Measurements from ENCODE around the gene NUDT19. TPM values are rescaled to one million over a fixed set of nuclear protein-coding genes. Genes with fewer than 3 reads are reported as not detected.
"Not testable (repeated sequence)": the region's sequence is repeated elsewhere in the genome, so short reads cannot be mapped to it uniquely, and the experiment has no call there.

Gene NUDT19
- total and polyA plus RNA-seq, 4 donors, result 4.6 to 9.2 (median 6.6) TPM

GRCh38 chr19:32653599-32653915 lies 38.1 kb upstream of the NUDT19 start (continued):
- TF ChIP-seq MAX (IDR thresholded peaks at IDR 0.05), result no peak
- no peak for TF ChIP-seq GABPA (IDR thresholded peaks at IDR 0.05 in 1 of 2, conservative IDR thresholded peaks at IDR 0.05 in 1 of 2)
- no peak for TF ChIP-seq HNF4G (IDR thresholded peaks at IDR 0.05)
- TF ChIP-seq EGR1 (IDR thresholded peaks at IDR 0.05; ENCODE audit: low read depth in 2 of 2), result no peak
- no peak for TF ChIP-seq YY1 (IDR thresholded peaks at IDR 0.05)
- no peak for TF ChIP-seq RXRA (IDR thresholded peaks at IDR 0.05)
- TF ChIP-seq SP1 (IDR thresholded peaks at IDR 0.05), result no peak
- no peak for TF ChIP-seq TAF1 (conservative IDR thresholded peaks at IDR 0.05)
- TF ChIP-seq RAD21 (IDR thresholded peaks at IDR 0.05), result no peak

GRCh38 chr19:32656379-32656778 lies 35.2 kb upstream of the NUDT19 start:
- not testable (repeated sequence) for H3K4me3 ChIP-seq (ENCODE audit: low read depth in 1 of 3, low read length in 3 of 3); H3K27ac ChIP-seq (ENCODE audit: low read depth in 1 of 2, low read length in 2 of 2); H3K9ac ChIP-seq (ENCODE audit: low read depth in 1 of 2, low read length in 2 of 2); H3K36me3 ChIP-seq (ENCODE audit: control insufficient read depth in 4 of 4, insufficient read depth in 3 of 4, low read depth in 1 of 4, low read length in 3 of 4); H3K9me3 ChIP-seq (ENCODE audit: control insufficient read depth in 4 of 4, low read length in 3 of 4); DNase-seq (ENCODE audit: low spot score); H3K27me3 ChIP-seq (ENCODE audit: control insufficient read depth in 4 of 4, insufficient read depth in 4 of 4, low read length in 3 of 4)
- 98% methylated on average over 8 of the region's 8 CpGs for WGBS
- peaks cover 4 to 13% (median 8%) of the 10 kb centered on the region in 4 donors for H3K4me1 ChIP-seq (ENCODE audit: control insufficient read depth in 4 of 4, insufficient read depth in 4 of 4, low read length in 3 of 4)

GRCh38 chr19:32658075-32658474 lies 33.5 kb upstream of the NUDT19 start:
- Histone ChIP-seq H3K4me3 (ENCODE audit: low read depth in 1 of 3, low read length in 3 of 3) (no peak overlapping the region), H3K36me3 (ENCODE audit: control insufficient read depth in 4 of 4, insufficient read depth in 3 of 4, low read depth in 1 of 4, low read length in 3 of 4) (peaks cover 0 to 3% (median 0%) of the 10 kb centered on the region in 4 donors), H3K4me1 (ENCODE audit: control insufficient read depth in 4 of 4, insufficient read depth in 4 of 4, low read length in 3 of 4) (peaks cover 0 to 4% (median 2%) of the 10 kb centered on the region in 4 donors), H3K27me3 (ENCODE audit: control insufficient read depth in 4 of 4, insufficient read depth in 4 of 4, low read length in 3 of 4) (no peaks in the 10 kb centered on the region), H3K9me3 (ENCODE audit: control insufficient read depth in 4 of 4, low read length in 3 of 4) (no peaks in the 10 kb centered on the region), H3K27ac (ENCODE audit: low read depth in 1 of 2, low read length in 2 of 2) (no peak overlapping the region), H3K9ac (ENCODE audit: low read depth in 1 of 2, low read length in 2 of 2) (no peak overlapping the region)
- 92% methylated on average over 10 of the region's 10 CpGs for WGBS
- DNase-seq (ENCODE audit: low spot score), result no peak
- TF ChIP-seq HNF4A (conservative IDR thresholded peaks at IDR 0.05), result no peak
- no peak for TF ChIP-seq ATF3 (IDR thresholded peaks at IDR 0.05)

GRCh38 chr19:32658527-32658926 lies 33.1 kb upstream of the NUDT19 start:
- no peak overlapping the region for H3K27ac ChIP-seq (ENCODE audit: low read depth in 1 of 2, low read length in 2 of 2)
- peaks cover 0 to 3% (median 0%) of the 10 kb centered on the region in 4 donors for H3K36me3 ChIP-seq (ENCODE audit: control insufficient read depth in 4 of 4, insufficient read depth in 3 of 4, low read depth in 1 of 4, low read length in 3 of 4)
- no peaks in the 10 kb centered on the region for H3K9me3 ChIP-seq (ENCODE audit: control insufficient read depth in 4 of 4, low read length in 3 of 4)
- WGBS, result 91% methylated on average over 10 of the region's 10 CpGs
- H3K9ac ChIP-seq (ENCODE audit: low read depth in 1 of 2, low read length in 2 of 2), result no peak overlapping the region
- H3K4me3 ChIP-seq (ENCODE audit: low read depth in 1 of 3, low read length in 3 of 3), result no peak overlapping the region
- no peaks in the 10 kb centered on the region for H3K4me1 ChIP-seq (ENCODE audit: control insufficient read depth in 4 of 4, insufficient read depth in 4 of 4, low read length in 3 of 4)
- TF ChIP-seq MAX (IDR thresholded peaks at IDR 0.05) (no peak), YY1 (IDR thresholded peaks at IDR 0.05) (no peak), SP1 (IDR thresholded peaks at IDR 0.05) (no peak), REST (IDR thresholded peaks at IDR 0.05) (no peak), ATF3 (IDR thresholded peaks at IDR 0.05) (no peak), GABPA (IDR thresholded peaks at IDR 0.05 in 1 of 2, conservative IDR thresholded peaks at IDR 0.05 in 1 of 2) (no peak), NR2F2 (IDR thresholded peaks at IDR 0.05) (no peak), RXRA (IDR thresholded peaks at IDR 0.05) (no peak), RAD21 (IDR thresholded peaks at IDR 0.05) (no peak), HNF4G (IDR thresholded peaks at IDR 0.05) (no peak), FOXA2 (IDR thresholded peaks at IDR 0.05) (no peak), ZBTB33 (IDR thresholded peaks at IDR 0.05) (no peak), CTCF (IDR thresholded peaks at IDR 0.05; ENCODE audit: low read depth, low read length, missing input control) (no peak), JUND (IDR thresholded peaks at IDR 0.05) (no peak), TAF1 (conservative IDR thresholded peaks at IDR 0.05) (no peak), FOXA1 (IDR thresholded peaks at IDR 0.05) (no peak), HNF4A (conservative IDR thresholded peaks at IDR 0.05) (no peak)
- no peak for DNase-seq (ENCODE audit: low spot score)
- no peaks in the 10 kb centered on the region for H3K27me3 ChIP-seq (ENCODE audit: control insufficient read depth in 4 of 4, insufficient read depth in 4 of 4, low read length in 3 of 4)

All from liver (tissue), 9 donors.